ENCODE results near the gene LAX1.
"Not testable (repeated sequence)": the region's sequence is repeated elsewhere in the genome, so short reads cannot be mapped to it uniquely, and the experiment has no call there.

The LAX1 gene

GRCh38 chr1:203765029-203765837 is at the start of gene LAX1:
LAX1 (plus strand) TSS chr1:203765183; CDS start chr1:203765566, 383 bp downstream.
- peak; percentile 61 to 68 for DNase-seq (ENCODE audit: low read depth in 2 of 2)

- no peak for DNase-seq (ENCODE audit: low read depth in 2 of 2)
These were observed 47.9 kb upstream of the LAX1 start for GRCh38 chr1:203717120-203717519.

GRCh38 chr1:203720242-203720641 is 44.7 kb upstream of the LAX1 start:
- DNase-seq (ENCODE audit: low read depth in 2 of 2): no peak

GRCh38 chr1:203722909-203723308 is 42.1 kb upstream of the LAX1 start:
- DNase-seq (ENCODE audit: low read depth in 2 of 2): no peak

- DNase-seq (ENCODE audit: low read depth in 2 of 2): no peak
These were observed 38.5 kb upstream of the LAX1 start for GRCh38 chr1:203726417-203726867.

- no peak for DNase-seq (ENCODE audit: low read depth in 2 of 2)
These were observed 31.7 kb upstream of the LAX1 start for GRCh38 chr1:203733009-203733863.

- no peak for DNase-seq (ENCODE audit: low read depth in 2 of 2)
These were observed 22.5 kb upstream of the LAX1 start for GRCh38 chr1:203742436-203742835.

GRCh38 chr1:203743091-203743571 is 21.9 kb upstream of the LAX1 start:
- no peak for DNase-seq (ENCODE audit: low read depth in 2 of 2)

GRCh38 chr1:203744075-203744972 is 20.7 kb upstream of the LAX1 start:
- DNase-seq (ENCODE audit: low read depth in 2 of 2): peak in 1 of 2 donors; percentile 4

GRCh38 chr1:203746281-203746680 is 18.7 kb upstream of the LAX1 start:
- no peak for DNase-seq (ENCODE audit: low read depth in 2 of 2)

- DNase-seq (ENCODE audit: low read depth in 2 of 2): no peak
These were observed 13.9 kb upstream of the LAX1 start for GRCh38 chr1:203751051-203751450.

GRCh38 chr1:203751618-203752361 is 13.2 kb upstream of the LAX1 start:
- not testable (repeated sequence) for DNase-seq (ENCODE audit: low read depth in 2 of 2)

GRCh38 chr1:203754455-203754864 is 10.5 kb upstream of the LAX1 start:
- DNase-seq (ENCODE audit: low read depth in 2 of 2): no peak

GRCh38 chr1:203756036-203756435 is 8.9 kb upstream of the LAX1 start:
- DNase-seq (ENCODE audit: low read depth in 2 of 2): no peak

- DNase-seq (ENCODE audit: low read depth in 2 of 2): not testable (repeated sequence)
These were observed 6.2 kb upstream of the LAX1 start for GRCh38 chr1:203758749-203759148.

- DNase-seq (ENCODE audit: low read depth in 2 of 2): no peak
These were observed 4.5 kb upstream of the LAX1 start for GRCh38 chr1:203760506-203760905.

- not testable (repeated sequence) for DNase-seq (ENCODE audit: low read depth in 2 of 2)
These were observed 3.0 kb upstream of the LAX1 start for GRCh38 chr1:203761958-203762357.

GRCh38 chr1:203763505-203763904 is 1.5 kb upstream of the LAX1 start:
- no peak for DNase-seq (ENCODE audit: low read depth in 2 of 2)

GRCh38 chr1:203764105-203765028 is 616 bp upstream of the LAX1 start:
- no peak for DNase-seq (ENCODE audit: low read depth in 2 of 2)

- no peak for DNase-seq (ENCODE audit: low read depth in 2 of 2)
These were observed 3.3 kb downstream of the LAX1 start for GRCh38 chr1:203768256-203768655.

Measured in stimulated activated CD8-positive, alpha-beta memory T cell treated with anti-CD3 and anti-CD28 coated beads, Interleukin-7, amount 100 ng/mL, for 1 hour (primary cell).